ENCODE measurements around the gene DACH1.

The DACH1 gene

DNA sequence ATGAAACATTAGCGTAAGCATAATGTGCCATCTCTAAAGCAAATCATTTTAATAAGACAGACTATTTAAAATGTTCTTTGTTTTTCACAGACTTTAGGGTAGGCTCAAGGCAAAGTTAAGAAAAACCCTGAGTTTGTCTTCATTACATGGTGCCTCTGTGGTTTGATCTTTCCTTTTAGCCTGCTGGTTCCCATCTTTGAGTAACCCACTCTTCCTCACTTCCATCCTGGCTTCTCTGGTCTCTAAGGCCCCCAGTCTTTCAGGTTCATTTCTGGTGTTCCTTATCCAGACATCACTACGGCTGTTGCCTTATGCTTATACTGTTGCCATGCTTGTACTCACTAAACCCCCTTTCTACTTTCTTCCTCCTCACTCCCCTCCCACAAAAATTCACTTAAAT, 38.4 kb downstream of the DACH1 start:
- Histone ChIP-seq H3K4me2 (ENCODE audit: low read length) (no peak overlapping the region), H4K20me1 (ENCODE audit: insufficient read depth, low read length) (no peaks in the 10 kb centered on the region), H3K4me3 (ENCODE audit: low read length) (no peak overlapping the region), H3K9ac (ENCODE audit: low read length) (no peak overlapping the region), H2AFZ (ENCODE audit: low read depth, low read length) (no peak overlapping the region), H3K9me3 (ENCODE audit: insufficient read depth, low read length) (no peaks in the 10 kb centered on the region), H3K4me1 (ENCODE audit: low read length) (no peaks in the 10 kb centered on the region), H3K27ac (ENCODE audit: low read length) (no peak overlapping the region), H3K27me3 (ENCODE audit: low read depth, low read length) (no peaks in the 10 kb centered on the region), H3K36me3 (replicated peaks; ENCODE audit: low read depth, low read length) (no peaks in the 10 kb centered on the region), H3K79me2 (ENCODE audit: low read length) (no peaks in the 10 kb centered on the region)
- TF ChIP-seq EZH2phosphoT487 (IDR thresholded peaks at IDR 0.05; ENCODE audit: low read depth), result no peak
- TF ChIP-seq, protein P1, sequence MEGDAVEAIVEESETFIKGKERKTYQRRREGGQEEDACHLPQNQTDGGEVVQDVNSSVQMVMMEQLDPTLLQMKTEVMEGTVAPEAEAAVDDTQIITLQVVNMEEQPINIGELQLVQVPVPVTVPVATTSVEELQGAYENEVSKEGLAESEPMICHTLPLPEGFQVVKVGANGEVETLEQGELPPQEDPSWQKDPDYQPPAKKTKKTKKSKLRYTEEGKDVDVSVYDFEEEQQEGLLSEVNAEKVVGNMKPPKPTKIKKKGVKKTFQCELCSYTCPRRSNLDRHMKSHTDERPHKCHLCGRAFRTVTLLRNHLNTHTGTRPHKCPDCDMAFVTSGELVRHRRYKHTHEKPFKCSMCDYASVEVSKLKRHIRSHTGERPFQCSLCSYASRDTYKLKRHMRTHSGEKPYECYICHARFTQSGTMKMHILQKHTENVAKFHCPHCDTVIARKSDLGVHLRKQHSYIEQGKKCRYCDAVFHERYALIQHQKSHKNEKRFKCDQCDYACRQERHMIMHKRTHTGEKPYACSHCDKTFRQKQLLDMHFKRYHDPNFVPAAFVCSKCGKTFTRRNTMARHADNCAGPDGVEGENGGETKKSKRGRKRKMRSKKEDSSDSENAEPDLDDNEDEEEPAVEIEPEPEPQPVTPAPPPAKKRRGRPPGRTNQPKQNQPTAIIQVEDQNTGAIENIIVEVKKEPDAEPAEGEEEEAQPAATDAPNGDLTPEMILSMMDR (IDR thresholded peaks at IDR 0.05; ENCODE audit: low read depth, low read length), result no peak

DNA sequence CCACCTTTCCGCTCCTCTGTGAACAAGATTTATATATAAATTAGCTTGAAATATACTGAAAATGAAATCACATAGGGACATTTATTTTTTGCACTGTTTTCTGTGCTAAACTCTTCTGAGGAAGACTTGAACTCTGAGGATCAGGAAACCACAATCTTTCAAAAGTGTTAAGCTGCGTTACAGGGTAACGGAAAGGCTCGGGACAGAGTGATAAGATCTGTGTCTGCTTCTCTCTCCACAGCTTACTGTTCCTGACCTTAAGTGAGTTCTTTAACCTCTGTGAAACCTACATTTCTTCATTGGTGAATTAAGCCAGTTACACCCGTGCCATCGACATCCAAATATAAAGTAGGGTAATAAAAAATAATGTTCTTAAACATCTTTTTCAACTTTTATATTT, 38.9 kb downstream of the DACH1 start:
- no peaks in the 10 kb centered on the region for H4K20me1 ChIP-seq (ENCODE audit: insufficient read depth, low read length)
- H3K27ac ChIP-seq (ENCODE audit: low read length), result no peak overlapping the region
- H2AFZ ChIP-seq (ENCODE audit: low read depth, low read length), result no peak overlapping the region
- H3K36me3 ChIP-seq (replicated peaks; ENCODE audit: low read depth, low read length), result no peaks in the 10 kb centered on the region
- TF ChIP-seq, protein P1 (IDR thresholded peaks at IDR 0.05; ENCODE audit: low read depth, low read length), result no peak
- TF ChIP-seq EZH2phosphoT487 (IDR thresholded peaks at IDR 0.05; ENCODE audit: low read depth), result no peak
- no peaks in the 10 kb centered on the region for H3K27me3 ChIP-seq (ENCODE audit: low read depth, low read length)
- H3K4me2 ChIP-seq (ENCODE audit: low read length), result no peak overlapping the region
- no peak overlapping the region for H3K9ac ChIP-seq (ENCODE audit: low read length)
- no peak overlapping the region for H3K4me3 ChIP-seq (ENCODE audit: low read length)
- H3K4me1 ChIP-seq (ENCODE audit: low read length), result no peaks in the 10 kb centered on the region
- H3K9me3 ChIP-seq (ENCODE audit: insufficient read depth, low read length), result no peaks in the 10 kb centered on the region
- no peaks in the 10 kb centered on the region for H3K79me2 ChIP-seq (ENCODE audit: low read length)

DNA sequence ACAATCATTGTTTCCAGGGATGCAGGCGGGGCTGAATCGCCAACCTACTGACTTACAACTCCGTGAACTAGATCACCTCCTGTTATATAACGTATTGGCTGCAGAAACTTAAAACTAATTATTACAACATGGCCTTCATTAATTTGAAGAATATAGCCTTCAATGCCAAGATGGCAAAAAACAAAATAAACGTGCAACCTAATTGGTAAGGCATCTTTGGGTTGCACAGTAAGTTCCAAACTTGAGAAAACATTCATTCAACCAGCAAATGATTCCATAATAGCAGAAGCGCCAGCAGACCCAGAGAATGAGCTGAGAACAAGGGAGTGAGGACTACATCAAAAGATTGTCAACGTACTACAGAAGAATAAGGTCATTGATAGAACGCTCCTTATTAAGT, 39.8 kb downstream of the DACH1 start:
- no peaks in the 10 kb centered on the region for H3K79me2 ChIP-seq (ENCODE audit: low read length)
- H3K4me3 ChIP-seq (ENCODE audit: low read length), result no peak overlapping the region
- no peaks in the 10 kb centered on the region for H3K36me3 ChIP-seq (replicated peaks; ENCODE audit: low read depth, low read length)
- no peaks in the 10 kb centered on the region for H3K4me1 ChIP-seq (ENCODE audit: low read length)
- no peak overlapping the region for H3K9ac ChIP-seq (ENCODE audit: low read length)
- no peak overlapping the region for H3K27ac ChIP-seq (ENCODE audit: low read length)
- H2AFZ ChIP-seq (ENCODE audit: low read depth, low read length), result no peak overlapping the region
- no peaks in the 10 kb centered on the region for H3K9me3 ChIP-seq (ENCODE audit: insufficient read depth, low read length)
- no peak for TF ChIP-seq EZH2phosphoT487 (IDR thresholded peaks at IDR 0.05; ENCODE audit: low read depth)
- TF ChIP-seq, protein P1 (IDR thresholded peaks at IDR 0.05; ENCODE audit: low read depth, low read length), result no peak
- H3K27me3 ChIP-seq (ENCODE audit: low read depth, low read length), result no peaks in the 10 kb centered on the region
- no peaks in the 10 kb centered on the region for H4K20me1 ChIP-seq (ENCODE audit: insufficient read depth, low read length)
- H3K4me2 ChIP-seq (ENCODE audit: low read length), result no peak overlapping the region

DNA sequence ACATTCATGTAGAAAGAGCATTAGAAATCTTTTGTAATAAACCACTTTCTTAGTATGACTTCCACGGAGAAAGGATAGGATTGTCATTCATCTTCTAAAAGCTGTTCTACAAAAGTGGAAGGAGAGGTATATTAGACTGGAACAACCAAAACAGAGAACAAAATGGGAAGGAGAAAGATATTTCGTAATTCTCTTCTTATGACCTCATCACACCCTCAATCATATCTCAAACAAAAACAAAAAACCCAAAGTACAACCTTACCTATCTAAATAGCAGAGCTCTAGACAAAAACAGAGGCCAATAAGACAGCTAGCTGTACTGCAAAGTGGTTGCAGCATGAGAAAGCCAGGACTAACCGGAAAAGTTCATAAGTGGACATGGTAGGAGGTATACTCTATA, 46.3 kb downstream of the DACH1 start:
- no peaks in the 10 kb centered on the region for H4K20me1 ChIP-seq (ENCODE audit: insufficient read depth, low read length)
- no peaks in the 10 kb centered on the region for H3K79me2 ChIP-seq (ENCODE audit: low read length)
- no peaks in the 10 kb centered on the region for H3K9me3 ChIP-seq (ENCODE audit: insufficient read depth, low read length)
- H3K36me3 ChIP-seq (replicated peaks; ENCODE audit: low read depth, low read length), result no peaks in the 10 kb centered on the region
- H3K27me3 ChIP-seq (ENCODE audit: low read depth, low read length), result no peaks in the 10 kb centered on the region
- H3K4me3 ChIP-seq (ENCODE audit: low read length), result no peak overlapping the region
- H3K27ac ChIP-seq (ENCODE audit: low read length), result no peak overlapping the region
- no peak overlapping the region for H3K9ac ChIP-seq (ENCODE audit: low read length)
- H3K4me2 ChIP-seq (ENCODE audit: low read length), result no peak overlapping the region
- no peak overlapping the region for H2AFZ ChIP-seq (ENCODE audit: low read depth, low read length)
- H3K4me1 ChIP-seq (ENCODE audit: low read length), result no peaks in the 10 kb centered on the region
- TF ChIP-seq EZH2phosphoT487 (IDR thresholded peaks at IDR 0.05; ENCODE audit: low read depth), result no peak
- TF ChIP-seq, protein P1 (IDR thresholded peaks at IDR 0.05; ENCODE audit: low read depth, low read length), result no peak
